GM23248 (cell line): ENCODE results near the gene SYNDIG1.

ENCODE experiments used
- EZH2 ChIP-seq: fragments of 200-600 bp; sonication (generic); IDR thresholded peaks from 2 replicates; pipeline ENCODE4 v1.6.1; 2018; ENCODE audit warnings: antibody characterized with exemption, mild to moderate bottlenecking; ENCODE audit not compliant: insufficient read depth, poor library complexity, severe bottlenecking
- EZH2phosphoT487 ChIP-seq: fragments of 200-600 bp; sonication (generic); IDR thresholded peaks from 2 replicates; pipeline ENCODE4 v1.6.1; 2018; ENCODE audit warnings: antibody characterized with exemption, moderate library complexity, mild to moderate bottlenecking, low read depth; ENCODE audit not compliant: insufficient read depth

- no peak for TF ChIP-seq EZH2phosphoT487
- TF ChIP-seq EZH2, result no peak
Observed at GRCh38 chr20:24481173-24481572, 11.7 kb downstream of the SYNDIG1 start.
